CD1c-positive myeloid dendritic cell (primary cell): ENCODE results near the gene THY1.

Experiments
- DNase-seq: peaks from one replicate; pipeline ENCODE4 v3.0.0-alpha.2; 2016; ENCODE audit errors: extremely low spot score

THY1 gene

GRCh38 chr11:119382101-119382500 is 40.9 kb downstream of the THY1 start:
- DNase-seq: no peak

GRCh38 chr11:119381181-119381988 is 41.6 kb downstream of the THY1 start, which contains the start of gene USP2:
Gene USP2, minus strand, starts transcription at chr11:119381690. Its CDS starts 8,210 bp downstream, at chr11:119373480.
- peak; percentile 99 for DNase-seq

DNA sequence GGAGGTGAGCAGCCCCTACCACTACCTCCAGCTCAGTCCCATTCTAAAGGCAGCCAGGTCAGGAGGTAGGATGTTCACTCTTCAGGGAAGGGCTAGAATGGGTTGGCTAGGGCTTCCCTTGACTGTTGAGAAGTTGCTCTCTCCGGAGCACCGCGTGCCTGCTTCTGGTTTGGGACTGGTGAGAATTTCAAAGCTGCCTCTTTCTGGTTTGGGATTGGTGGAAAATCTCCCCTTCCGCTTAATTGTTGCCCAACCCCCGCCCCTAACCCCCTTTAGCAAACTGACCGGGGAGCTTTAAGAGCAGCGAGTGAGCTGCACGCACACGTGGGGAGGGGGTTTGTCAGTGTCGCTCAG is 42.2 kb downstream of the THY1 start:
- DNase-seq: peak; percentile 18

DNA sequence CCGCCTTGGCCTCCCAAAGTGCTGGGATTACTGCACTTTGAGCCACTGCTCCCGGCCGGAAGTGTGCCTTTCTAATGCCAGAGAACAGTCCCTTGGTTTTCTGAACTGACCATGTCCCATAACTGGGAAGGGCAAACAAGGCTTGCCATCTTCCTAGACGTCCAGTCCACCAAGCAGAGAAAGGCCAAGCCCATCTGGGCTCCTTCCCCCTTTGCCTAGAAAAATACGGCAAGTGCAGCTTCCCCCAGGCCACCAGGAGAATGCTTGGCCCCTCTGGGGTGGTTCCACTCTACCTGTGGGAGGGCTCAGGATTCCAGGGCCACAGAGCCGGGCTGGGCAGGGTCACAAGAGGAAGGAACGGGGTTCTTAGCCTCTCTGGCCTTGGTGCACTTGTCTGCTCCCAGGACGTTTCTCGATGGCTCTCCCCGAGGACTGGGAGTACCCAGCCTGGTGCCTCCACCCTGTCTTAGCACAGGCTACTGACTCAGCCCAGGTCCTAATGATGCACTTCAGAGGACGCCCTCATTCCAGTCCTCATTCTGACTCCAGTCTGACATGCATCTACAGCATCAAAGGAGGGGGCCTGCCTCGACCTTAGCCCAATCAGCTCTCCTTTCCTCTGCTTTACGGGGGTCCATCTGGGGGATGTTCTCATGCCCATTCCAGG is 42.7 kb downstream of the THY1 start:
- DNase-seq: no peak

GRCh38 chr11:119378851-119379465 is 44.0 kb downstream of the THY1 start:
- no peak for DNase-seq

DNA sequence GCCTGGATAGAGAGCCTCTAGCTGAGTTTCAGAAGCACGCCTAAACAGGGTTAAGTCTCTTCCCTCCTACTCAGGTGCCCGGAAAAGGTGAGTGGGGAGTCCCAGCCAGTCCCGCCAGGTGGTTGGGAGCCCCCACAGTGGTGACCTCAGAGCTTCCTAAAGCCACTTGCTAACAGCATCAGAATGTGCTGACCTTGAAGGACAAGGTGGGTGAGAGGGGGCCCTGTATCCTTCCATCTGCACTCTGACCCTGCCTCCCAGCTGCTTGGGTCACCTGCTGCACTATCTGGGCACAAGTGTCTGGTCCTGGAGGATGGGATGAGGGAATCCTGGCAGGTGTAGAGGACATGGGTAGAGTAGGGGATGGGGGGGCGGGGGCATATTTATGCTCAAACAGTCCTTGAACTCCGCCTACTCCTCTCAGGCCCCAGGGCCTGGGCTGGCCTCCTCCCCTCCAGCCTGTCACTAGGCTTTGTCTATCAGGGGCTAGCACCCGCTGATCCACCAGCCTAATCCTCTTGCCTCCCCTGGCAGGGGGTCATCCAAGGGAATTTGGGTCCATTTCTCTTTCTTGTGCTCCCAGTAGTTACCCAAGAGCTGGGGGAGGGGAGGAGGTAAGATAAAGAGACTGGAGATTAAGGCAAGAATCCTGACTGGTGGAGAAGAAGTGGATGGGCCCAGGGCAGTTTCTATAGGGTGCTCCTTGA is 44.9 kb downstream of the THY1 start:
- no peak for DNase-seq

- no peak for DNase-seq
These were observed 45.7 kb downstream of the THY1 start for GRCh38 chr11:119377112-119377901.

GRCh38 chr11:119376197-119376847 is 46.6 kb downstream of the THY1 start:
- no peak for DNase-seq

DNA sequence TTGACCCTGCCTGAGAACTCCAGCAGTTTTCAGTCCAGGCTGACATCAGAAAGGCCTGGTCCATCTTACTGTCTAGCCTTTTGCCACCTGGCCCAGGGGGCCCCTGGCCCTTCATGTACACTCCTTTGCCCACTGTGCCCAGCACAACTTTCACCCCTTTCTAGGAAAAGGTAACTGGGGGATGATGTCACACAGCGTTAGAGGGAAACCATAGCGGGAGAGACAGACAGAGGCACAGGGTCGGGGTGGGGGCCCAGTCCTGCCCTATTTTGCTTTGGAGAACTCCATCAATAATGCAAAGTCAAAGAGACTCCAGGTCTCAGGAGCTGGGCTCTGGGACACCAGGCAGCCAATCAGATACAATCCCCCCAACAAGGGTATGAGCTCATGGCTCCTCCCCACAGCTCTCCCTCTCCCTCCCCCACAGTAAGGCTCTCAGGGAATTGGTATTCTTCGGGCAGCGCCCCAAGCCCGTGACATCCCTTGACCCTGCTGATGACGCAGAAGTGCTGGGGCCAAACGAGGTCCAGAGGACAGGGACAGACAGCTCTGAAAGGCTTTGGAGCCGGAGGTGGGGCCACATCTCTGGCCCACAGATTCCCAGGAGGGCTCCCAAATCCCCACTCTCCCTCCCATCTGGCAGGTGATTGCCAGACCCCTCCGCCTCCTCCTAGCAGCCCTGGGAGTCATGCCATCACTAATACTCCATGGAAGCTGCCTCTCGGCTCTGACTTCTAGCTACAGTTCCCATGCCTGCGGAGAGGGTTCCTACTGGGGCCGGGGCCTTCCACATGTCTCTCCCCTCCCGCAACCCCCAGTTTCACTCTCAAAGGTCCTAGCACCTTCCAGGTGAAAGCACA is 47.4 kb downstream of the THY1 start:
- DNase-seq: no peak

DNA sequence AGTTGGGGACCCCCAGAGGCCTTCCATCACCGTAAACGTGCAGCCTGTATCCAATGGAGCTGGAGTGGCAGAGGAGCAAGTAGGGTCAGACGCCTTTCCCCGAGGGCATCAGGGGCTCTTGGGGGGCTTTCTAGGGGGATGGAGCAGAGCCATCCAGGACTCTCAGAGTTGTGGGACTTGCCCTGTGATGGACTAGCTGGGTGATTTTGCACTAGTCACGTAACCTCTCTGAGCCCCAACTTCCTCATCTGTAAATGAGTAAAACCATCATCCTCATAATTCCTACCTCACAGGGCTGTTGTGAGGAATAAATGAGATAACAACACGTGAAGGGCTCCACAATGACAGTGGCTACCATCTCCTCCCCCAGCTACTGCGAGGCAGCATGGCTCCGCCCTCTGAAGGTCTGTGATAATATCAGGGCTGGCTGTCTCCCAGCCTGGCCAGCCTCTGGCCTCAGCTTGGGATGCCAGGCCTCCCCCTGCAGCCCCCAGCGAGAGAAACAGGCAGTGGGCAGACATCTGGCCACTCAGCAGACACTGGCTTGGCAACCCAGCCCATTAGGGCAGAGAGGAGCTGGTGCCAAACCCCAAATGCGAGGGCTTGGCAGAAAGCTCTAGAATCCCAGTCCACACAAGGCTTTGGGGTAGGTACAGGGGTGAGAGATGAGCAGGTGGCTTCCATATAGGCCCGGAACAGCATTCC is 48.2 kb downstream of the THY1 start:
- peak; percentile 47 for DNase-seq

DNA sequence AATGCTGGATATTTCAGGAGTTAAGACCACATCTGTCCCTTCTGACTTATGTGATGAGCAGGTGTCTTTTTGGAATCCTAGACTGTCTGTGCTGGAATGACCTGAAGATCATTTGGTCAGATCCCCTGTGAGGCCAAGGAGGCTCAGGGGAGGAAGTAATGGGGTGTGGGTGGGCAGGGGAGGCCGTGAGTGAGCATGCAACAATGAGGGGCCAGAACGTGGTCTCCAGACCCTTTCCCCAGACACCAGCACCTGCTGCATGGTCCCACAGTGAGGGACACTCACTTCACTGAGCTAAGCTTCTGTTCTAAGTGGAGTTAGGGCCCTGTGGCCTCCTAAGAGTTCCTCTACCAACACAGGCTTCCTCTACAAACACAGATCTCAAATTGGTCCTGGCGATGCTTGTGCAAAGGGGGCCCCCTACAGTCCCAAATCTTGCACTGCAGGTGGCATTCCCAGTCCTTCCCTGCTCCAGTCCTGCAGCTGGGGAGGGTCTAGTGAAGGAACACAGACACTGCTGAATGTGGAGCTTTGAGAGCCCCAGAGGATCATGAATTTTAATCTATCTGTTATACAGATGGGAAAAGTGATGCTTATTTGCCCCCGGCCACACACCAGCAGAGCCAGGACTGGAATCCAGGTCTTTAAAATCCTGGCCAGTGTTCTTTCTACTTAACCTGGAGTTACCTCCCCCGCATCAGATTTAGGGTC is 48.9 kb downstream of the THY1 start:
- DNase-seq: peak; percentile 75

DNA sequence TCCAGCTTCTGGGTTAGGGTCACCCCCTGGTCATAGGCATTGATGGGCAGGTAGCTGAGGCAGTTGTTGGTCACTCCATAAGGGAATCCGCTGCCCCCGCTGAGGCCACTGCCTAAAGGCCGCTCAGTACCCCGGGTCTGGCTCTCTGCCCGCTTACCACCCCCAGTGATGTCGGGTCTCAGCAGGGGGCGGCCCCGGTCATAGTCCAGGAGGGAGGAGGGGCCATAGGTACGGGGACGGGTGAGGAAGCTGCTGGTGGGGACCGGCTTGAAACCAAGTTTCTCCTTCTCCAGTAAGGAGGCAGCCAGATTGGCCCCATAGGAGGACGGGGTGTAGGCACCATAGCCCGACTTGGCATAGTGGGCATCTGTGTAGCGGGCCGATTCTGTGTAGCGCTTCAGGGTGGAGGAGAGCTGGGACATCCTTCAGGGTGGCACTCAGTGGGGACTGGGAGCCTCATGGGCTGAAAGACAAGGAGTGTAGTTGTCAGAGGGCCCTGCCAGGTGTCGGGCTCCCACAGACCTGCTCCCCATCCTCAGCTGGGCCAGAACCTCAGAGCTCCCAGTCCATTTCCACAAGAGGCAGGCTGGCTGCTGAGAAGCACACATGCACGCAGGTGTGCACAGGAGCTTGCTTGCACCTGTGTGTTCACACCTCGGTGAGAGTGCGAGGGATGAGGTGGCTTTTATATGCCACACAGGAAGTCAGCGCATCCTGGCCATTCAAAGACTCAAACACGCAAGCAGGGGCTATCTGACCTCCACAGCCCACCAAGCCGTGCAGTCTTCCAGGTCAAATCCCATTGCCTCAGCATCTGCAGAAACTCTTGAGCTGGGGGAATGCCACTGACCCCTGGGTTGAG is 49.7 kb downstream of the THY1 start:
- no peak for DNase-seq

GRCh38 chr11:119372260-119373058 is 50.5 kb downstream of the THY1 start:
- no peak for DNase-seq

DNA sequence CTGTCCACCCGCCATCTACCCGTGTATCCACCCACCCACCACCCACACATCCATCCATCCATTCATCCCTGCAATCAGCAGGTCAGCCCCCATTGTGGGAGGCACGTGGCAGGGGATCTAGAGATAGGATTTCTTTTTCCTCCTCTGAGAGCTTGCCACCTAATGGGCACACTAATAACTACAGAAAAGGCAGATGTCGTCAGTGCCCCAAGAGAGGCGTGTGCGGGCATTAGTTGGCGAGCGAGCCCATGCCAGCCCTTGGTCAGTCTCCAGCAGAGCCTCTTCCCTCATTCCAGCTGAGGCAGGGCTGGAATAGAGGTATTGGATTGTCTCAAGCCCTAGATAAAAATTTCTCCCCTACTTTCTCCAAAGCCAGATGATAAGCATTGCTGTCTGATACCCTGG is 51.2 kb downstream of the THY1 start:
- DNase-seq: peak; percentile 20

GRCh38 chr11:119371067-119371601 is 51.8 kb downstream of the THY1 start:
- no peak for DNase-seq

DNA sequence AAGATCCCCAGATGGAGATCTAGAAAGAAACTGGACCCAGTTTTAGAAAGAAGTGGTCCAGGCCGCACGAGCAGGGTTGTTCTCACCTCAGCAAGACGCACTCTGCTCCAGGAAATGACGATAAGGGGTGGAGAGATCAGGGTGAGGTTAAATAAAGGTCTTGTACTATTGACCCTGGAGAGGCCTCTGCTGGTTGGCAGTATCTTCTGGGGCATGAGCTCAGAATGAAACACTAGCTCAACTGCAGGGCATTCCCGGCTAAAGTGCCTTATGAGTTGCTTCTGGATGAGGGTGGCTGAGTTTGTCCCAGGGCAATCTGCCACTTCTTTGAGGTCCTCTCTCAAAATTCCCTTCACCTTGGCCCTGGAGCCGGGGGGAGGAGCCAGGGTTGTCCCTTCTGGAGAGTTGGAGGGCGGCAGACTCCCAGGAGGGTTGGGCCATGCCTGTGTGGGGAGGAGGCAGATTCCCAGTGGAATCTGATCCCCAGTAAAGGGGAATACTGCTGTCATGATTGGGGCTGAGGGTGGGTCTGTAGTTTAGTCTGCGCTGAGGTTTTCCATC is 52.4 kb downstream of the THY1 start:
- DNase-seq: no peak
